ENCODE data around the gene MYL9. TPM values are rescaled to one million over a fixed set of nuclear protein-coding genes. Genes with fewer than 3 reads are reported as not detected.

The MYL9 gene
- total RNA-seq, 2 donors from 2014 or later, result 2,680 to 3,095 TPM

GRCh38 chr20:36573103-36573797 lies 31.9 kb downstream of the MYL9 start, which contains the start of gene TGIF2:
TSS of gene TGIF2 (plus strand) at chr20:36573597. CDS start at chr20:36578775, 5,178 bp downstream.
- intact Hi-C loops (cut with DNase I), result no loop called here
- DNase-seq (ENCODE audit: low spot score), result peak; percentile 88

- DNase-seq (ENCODE audit: low spot score), result peak; percentile 84
- intact Hi-C loops (cut with DNase I), result no loop called here
Observed at GRCh38 chr20:36573798-36574365, 32.6 kb downstream of the MYL9 start.

- intact Hi-C loops (cut with DNase I), result no loop called here
- DNase-seq (ENCODE audit: low spot score), result no peak
Observed at GRCh38 chr20:36574366-36575135, 33.2 kb downstream of the MYL9 start.

- intact Hi-C loops (cut with DNase I), result no loop called here
- DNase-seq (ENCODE audit: low spot score), result no peak
Observed at GRCh38 chr20:36576081-36576445, 34.7 kb downstream of the MYL9 start.

GRCh38 chr20:36578356-36579041 lies 37.2 kb downstream of the MYL9 start:
- intact Hi-C loops (cut with DNase I), result no loop called here

GRCh38 chr20:36579996-36580545 lies 38.8 kb downstream of the MYL9 start:
- no peak for DNase-seq (ENCODE audit: low spot score)
- intact Hi-C loops (cut with DNase I), result no loop called here

More at GRCh38 chr20:36578356-36579041, 37.2 kb downstream of the MYL9 start:
- DNase-seq (ENCODE audit: low spot score), result no peak

GRCh38 chr20:36582322-36582721 lies 41.0 kb downstream of the MYL9 start:
- DNase-seq (ENCODE audit: low spot score), result no peak
- intact Hi-C loops (cut with DNase I), result no loop called here

- intact Hi-C loops (cut with DNase I), result no loop called here
Observed at GRCh38 chr20:36582821-36583220, 41.5 kb downstream of the MYL9 start.

GRCh38 chr20:36584018-36584481 lies 42.7 kb downstream of the MYL9 start:
- intact Hi-C loops (cut with DNase I), result no loop called here
- no peak for DNase-seq (ENCODE audit: low spot score)

More at GRCh38 chr20:36582821-36583220, 41.5 kb downstream of the MYL9 start:
- no peak for DNase-seq (ENCODE audit: low spot score)

- no peak for DNase-seq (ENCODE audit: low spot score)
- intact Hi-C loops (cut with DNase I), result no loop called here
Observed at GRCh38 chr20:36585410-36586125, 44.2 kb downstream of the MYL9 start.

GRCh38 chr20:36587388-36588070 lies 46.2 kb downstream of the MYL9 start:
- DNase-seq (ENCODE audit: low spot score), result no peak

GRCh38 chr20:36591281-36591680 lies 50.0 kb downstream of the MYL9 start:
- intact Hi-C loops (cut with DNase I), result no loop called here
- DNase-seq (ENCODE audit: low spot score), result no peak

More at GRCh38 chr20:36587388-36588070, 46.2 kb downstream of the MYL9 start:
- intact Hi-C loops (cut with DNase I), result no loop called here

GRCh38 chr20:36591854-36592641 lies 50.7 kb downstream of the MYL9 start:
- DNase-seq (ENCODE audit: low spot score), result no peak
- intact Hi-C loops (cut with DNase I), result no loop called here

- DNase-seq (ENCODE audit: low spot score), result no peak
- intact Hi-C loops (cut with DNase I), result no loop called here
Observed at GRCh38 chr20:36593347-36593929, 52.1 kb downstream of the MYL9 start.

- intact Hi-C loops (cut with DNase I), result loop anchor here in 1 of 2 donors (10.0 kb wide), 1 partner anchor 155 kb away; no protein-coding TSS in a partner anchor
- no peak for DNase-seq (ENCODE audit: low spot score)
Observed at GRCh38 chr20:36599912-36600345, 58.6 kb downstream of the MYL9 start.
